ENCODE results near the gene HELZ. TPM values are rescaled to one million over a fixed set of nuclear protein-coding genes. Genes with fewer than 3 reads are reported as not detected.

Gene HELZ
- total RNA-seq, 1 donor from 2014 or later, result 53.4 TPM

GRCh38 chr17:67078292-67078691, 166.7 kb downstream of the HELZ start:
- Histone ChIP-seq H3K4me1 (ENCODE audit: insufficient read depth, low read length) (no peaks in the 10 kb centered on the region), H3K27me3 (ENCODE audit: insufficient read depth, low read length) (no peaks in the 10 kb centered on the region), H3K4me2 (ENCODE audit: low read length) (no peak overlapping the region), H3K79me2 (ENCODE audit: insufficient read depth, low read length) (no peaks in the 10 kb centered on the region), H3K4me3 (ENCODE audit: insufficient read depth, low read depth, low read length) (no peak overlapping the region), H4K20me1 (ENCODE audit: insufficient read depth, low read length) (peaks cover 14% of the 10 kb centered on the region), H2AFZ (ENCODE audit: low read depth, low read length) (no peak overlapping the region), H3K36me3 (ENCODE audit: insufficient read depth, low read length) (peaks cover 3% of the 10 kb centered on the region), H3K9ac (ENCODE audit: low read length) (no peak overlapping the region), H3K9me3 (ENCODE audit: insufficient read depth, low read depth, low read length) (no peaks in the 10 kb centered on the region), H3K27ac (ENCODE audit: low read depth, low read length) (no peak overlapping the region)
- FAIRE-seq (no peak), DNase-seq (ENCODE audit: low read depth) (no peak)
- Mint-ChIP-seq H3K27ac (ENCODE audit: unreplicated experiment) (no peak overlapping the region), H3K4me3 (ENCODE audit: unreplicated experiment) (no peak overlapping the region), H3K4me1 (ENCODE audit: low read depth, unreplicated experiment) (no peaks in the 10 kb centered on the region), H3K27me3 (ENCODE audit: low read depth, unreplicated experiment) (no peaks in the 10 kb centered on the region), H3K9me3 (ENCODE audit: unreplicated experiment) (no peaks in the 10 kb centered on the region), H3K36me3 (ENCODE audit: low read depth, unreplicated experiment) (peaks cover 7% of the 10 kb centered on the region)
- no peak for TF ChIP-seq CTCF (IDR thresholded peaks at IDR 0.05; ENCODE audit: insufficient read depth, low read depth, low read length)
- TF ChIP-seq EZH2 (IDR thresholded peaks at IDR 0.05; ENCODE audit: insufficient read depth, low read length), result no peak

- Histone ChIP-seq H3K9me3 (ENCODE audit: insufficient read depth, low read depth, low read length) (no peaks in the 10 kb centered on the region), H2AFZ (ENCODE audit: low read depth, low read length) (no peak overlapping the region), H3K4me3 (ENCODE audit: insufficient read depth, low read depth, low read length) (no peak overlapping the region), H3K27me3 (ENCODE audit: insufficient read depth, low read length) (no peaks in the 10 kb centered on the region), H3K9ac (ENCODE audit: low read length) (no peak overlapping the region), H3K4me2 (ENCODE audit: low read length) (no peak overlapping the region), H3K27ac (ENCODE audit: low read depth, low read length) (no peak overlapping the region), H4K20me1 (ENCODE audit: insufficient read depth, low read length) (peaks cover 8% of the 10 kb centered on the region), H3K36me3 (ENCODE audit: insufficient read depth, low read length) (peaks cover 3% of the 10 kb centered on the region), H3K79me2 (ENCODE audit: insufficient read depth, low read length) (no peaks in the 10 kb centered on the region), H3K4me1 (ENCODE audit: insufficient read depth, low read length) (no peaks in the 10 kb centered on the region)
- no peaks in the 10 kb centered on the region for H3K4me1 Mint-ChIP-seq (ENCODE audit: low read depth, unreplicated experiment)
- H3K9me3 Mint-ChIP-seq (ENCODE audit: unreplicated experiment), result no peaks in the 10 kb centered on the region
- no peaks in the 10 kb centered on the region for H3K27me3 Mint-ChIP-seq (ENCODE audit: low read depth, unreplicated experiment)
- H3K36me3 Mint-ChIP-seq (ENCODE audit: low read depth, unreplicated experiment), result peaks cover 7% of the 10 kb centered on the region
- FAIRE-seq (no peak), DNase-seq (ENCODE audit: low read depth) (no peak)
- no peak overlapping the region for H3K27ac Mint-ChIP-seq (ENCODE audit: unreplicated experiment)
- H3K4me3 Mint-ChIP-seq (ENCODE audit: unreplicated experiment), result no peak overlapping the region
- no peak for TF ChIP-seq EZH2 (IDR thresholded peaks at IDR 0.05; ENCODE audit: insufficient read depth, low read length)
- TF ChIP-seq CTCF (IDR thresholded peaks at IDR 0.05; ENCODE audit: insufficient read depth, low read depth, low read length), result no peak
These were observed 168.7 kb downstream of the HELZ start for GRCh38 chr17:67076290-67076689.

- H3K27me3 Mint-ChIP-seq (ENCODE audit: low read depth, unreplicated experiment), result no peaks in the 10 kb centered on the region
- no peaks in the 10 kb centered on the region for H3K9me3 Mint-ChIP-seq (ENCODE audit: unreplicated experiment)
- H3K27ac ChIP-seq (ENCODE audit: low read depth, low read length), result no peak overlapping the region
- H3K4me3 Mint-ChIP-seq (ENCODE audit: unreplicated experiment), result no peak overlapping the region
- H3K4me3 ChIP-seq (ENCODE audit: insufficient read depth, low read depth, low read length), result no peak overlapping the region
- H3K79me2 ChIP-seq (ENCODE audit: insufficient read depth, low read length), result no peaks in the 10 kb centered on the region
- peaks cover 6% of the 10 kb centered on the region for H4K20me1 ChIP-seq (ENCODE audit: insufficient read depth, low read length)
- H3K4me1 ChIP-seq (ENCODE audit: insufficient read depth, low read length), result no peaks in the 10 kb centered on the region
- no peaks in the 10 kb centered on the region for H3K9me3 ChIP-seq (ENCODE audit: insufficient read depth, low read depth, low read length)
- no peak overlapping the region for H3K4me2 ChIP-seq (ENCODE audit: low read length)
- TF ChIP-seq EZH2 (IDR thresholded peaks at IDR 0.05; ENCODE audit: insufficient read depth, low read length) (no peak), CTCF (IDR thresholded peaks at IDR 0.05; ENCODE audit: insufficient read depth, low read depth, low read length) (no peak)
- H3K9ac ChIP-seq (ENCODE audit: low read length), result no peak overlapping the region
- no peak for DNase-seq (ENCODE audit: low read depth)
- no peaks in the 10 kb centered on the region for H3K27me3 ChIP-seq (ENCODE audit: insufficient read depth, low read length)
- peaks cover 3% of the 10 kb centered on the region for H3K36me3 ChIP-seq (ENCODE audit: insufficient read depth, low read length)
- peaks cover 7% of the 10 kb centered on the region for H3K36me3 Mint-ChIP-seq (ENCODE audit: low read depth, unreplicated experiment)
- H2AFZ ChIP-seq (ENCODE audit: low read depth, low read length), result no peak overlapping the region
- FAIRE-seq, result no peak
- H3K4me1 Mint-ChIP-seq (ENCODE audit: low read depth, unreplicated experiment), result no peaks in the 10 kb centered on the region
- H3K27ac Mint-ChIP-seq (ENCODE audit: unreplicated experiment), result no peak overlapping the region
These were observed 170.2 kb downstream of the HELZ start for GRCh38 chr17:67074781-67075180.
